Smooth muscle cell (in vitro differentiated cells): ENCODE results near the gene CLCF1. TPM values are rescaled to one million over a fixed set of nuclear protein-coding genes. Genes with fewer than 3 reads are reported as not detected.

Experiments
- DNase-seq: peaks from one replicate; lab custom pipeline; 2025; ENCODE audit not compliant: unreplicated experiment; lab: John Stamatoyannopoulos, UW
- H2AFZ ChIP-seq: fragments of 200-600 bp; sonication (generic); 2 replicates; pipeline ENCODE4 v1.6.0; 2016; ENCODE audit warnings: antibody characterized with exemption, low read depth, mild to moderate bottlenecking
- H3F3A ChIP-seq: fragments of 200-600 bp; sonication (generic); 2 replicates; pipeline ENCODE4 v1.6.0; 2017; ENCODE audit warnings: antibody characterized with exemption, low read depth
- H3K27ac ChIP-seq: fragments of 200-600 bp; sonication (generic); 2 replicates; pipeline ENCODE4 v1.5.1; 2016; ENCODE audit warnings: low read depth, mild to moderate bottlenecking
- H3K27me3 ChIP-seq: fragments of 200-600 bp; sonication (generic); 2 replicates; pipeline ENCODE4 v1.6.1; 2016; ENCODE audit warnings: low read depth, mild to moderate bottlenecking
- H3K36me3 ChIP-seq: fragments of 200-600 bp; sonication (generic); 2 replicates; pipeline ENCODE4 v1.5.1; 2016; ENCODE audit warnings: low read depth
- H3K4me1 ChIP-seq: fragments of 200-600 bp; sonication (generic); 2 replicates; pipeline ENCODE4 v1.5.1; 2016; ENCODE audit warnings: low read depth
- H3K4me2 ChIP-seq: fragments of 200-600 bp; sonication (generic); 2 replicates; pipeline ENCODE4 v1.6.0; 2016; ENCODE audit warnings: mild to moderate bottlenecking
- H3K4me3 ChIP-seq: fragments of 200-600 bp; sonication (generic); 2 replicates; pipeline ENCODE4 v1.5.1; 2016; ENCODE audit warnings: mild to moderate bottlenecking
- H3K79me2 ChIP-seq: fragments of 200-600 bp; sonication (generic); 2 replicates; pipeline ENCODE4 v1.6.0; 2016; ENCODE audit warnings: low read depth, mild to moderate bottlenecking
- H3K9ac ChIP-seq: fragments of 200-600 bp; sonication (generic); 2 replicates; pipeline ENCODE4 v1.6.0; 2016; ENCODE audit warnings: low read depth
- H3K9me3 ChIP-seq: fragments of 200-600 bp; sonication (generic); replicated peaks from 2 replicates; pipeline ENCODE4 v1.5.1; 2016; ENCODE audit warnings: low read depth
- H4K20me1 ChIP-seq: fragments of 200-600 bp; sonication (generic); 2 replicates; pipeline ENCODE4 v1.6.0; 2016; ENCODE audit warnings: low read depth
- WGBS: methylation state at CpG from one replicate; pipeline ENCODE4 v1.1.7; 2016; ENCODE audit warnings: low lambda C conversion rate; 5-methylcytosine and 5-hydroxymethylcytosine counted together
- polyA plus RNA-seq: library from polyadenylated mRNA; unstranded; fragments of >200 nt; fragmentation: Nextera tagmentation; extraction: Ambion mirVana; gene quantifications from 2 replicates; pipeline ENCODE4 v1.2.1, GENCODE V29; 2016
- total RNA-seq: library from RNA; depleted of rRNA; stranded (reverse); fragments of >200 nt; gene quantifications from 2 replicates; pipeline ENCODE4 v1.2.3, GENCODE V29; 2014
- TF ChIP-seq, protein P1 (sequence below): fragments of 200-600 bp; sonication (generic); IDR thresholded peaks from 2 replicates; pipeline ENCODE4 v1.5.1; 2017; ENCODE audit warnings: borderline replicate concordance, mild to moderate bottlenecking, antibody characterized with exemption; ENCODE audit not compliant: insufficient read depth, poor library complexity, severe bottlenecking

The CLCF1 gene
- 7.3 and 12.2 TPM in 2 replicates for total RNA-seq
- polyA plus RNA-seq, result 4.6 and 6.2 TPM in 2 replicates

DNA sequence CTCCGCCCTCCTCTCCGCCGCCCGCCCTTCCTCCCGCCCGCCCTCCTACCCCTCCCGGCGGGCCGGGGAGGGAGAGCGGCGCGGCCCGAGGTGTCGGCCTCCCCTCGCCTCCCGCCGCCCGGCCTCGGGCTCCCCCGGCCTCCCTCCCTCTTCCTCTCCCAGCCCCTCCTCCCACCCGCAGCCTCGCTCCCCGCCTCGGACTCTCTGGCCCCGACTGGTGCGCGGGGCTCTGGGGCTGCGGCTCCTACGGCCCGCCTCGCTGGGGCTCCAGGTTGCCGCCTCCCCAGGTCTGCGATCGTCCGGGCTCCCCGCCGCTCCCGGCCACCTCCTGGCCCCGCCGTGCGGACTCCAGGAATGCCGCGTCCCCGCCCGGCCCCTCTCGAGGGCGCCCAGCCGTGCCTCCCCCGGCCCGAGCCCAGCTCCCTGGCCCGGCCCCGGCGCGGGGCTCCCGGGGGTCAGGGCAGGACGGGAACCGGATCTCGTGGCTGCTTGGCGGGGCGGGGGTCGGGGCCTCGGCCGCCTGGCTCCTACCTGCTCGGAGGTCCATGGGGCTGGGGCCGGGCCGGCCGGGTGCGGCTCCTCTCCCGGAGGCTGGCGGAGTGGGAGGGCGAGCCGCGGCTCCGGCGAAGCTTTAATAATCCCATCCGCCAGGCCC lies at the start of gene CLCF1:
Gene CLCF1, minus strand, starts transcription at position 606 of the 655 bp plus-strand sequence. Its CDS starts 59 bp downstream, at position 547.
- H3K4me1 ChIP-seq, result peaks cover 41% of the 10 kb centered on the region
- no peaks in the 10 kb centered on the region for H3K9me3 ChIP-seq
- WGBS, result under 1% methylated on average over 30 of the region's 76 CpGs
- peak within 1 kb of the TSS; percentile 97 for H3K4me3 ChIP-seq
- H4K20me1 ChIP-seq, result peaks cover 39% of the 10 kb centered on the region
- H3K36me3 ChIP-seq, result no peaks in the 10 kb centered on the region
- DNase-seq, result no peak
- H3K27ac ChIP-seq, result peak within 1 kb of the TSS; percentile 85
- H3K4me2 ChIP-seq, result peak within 1 kb of the TSS; percentile 100
- TF ChIP-seq, protein P1, sequence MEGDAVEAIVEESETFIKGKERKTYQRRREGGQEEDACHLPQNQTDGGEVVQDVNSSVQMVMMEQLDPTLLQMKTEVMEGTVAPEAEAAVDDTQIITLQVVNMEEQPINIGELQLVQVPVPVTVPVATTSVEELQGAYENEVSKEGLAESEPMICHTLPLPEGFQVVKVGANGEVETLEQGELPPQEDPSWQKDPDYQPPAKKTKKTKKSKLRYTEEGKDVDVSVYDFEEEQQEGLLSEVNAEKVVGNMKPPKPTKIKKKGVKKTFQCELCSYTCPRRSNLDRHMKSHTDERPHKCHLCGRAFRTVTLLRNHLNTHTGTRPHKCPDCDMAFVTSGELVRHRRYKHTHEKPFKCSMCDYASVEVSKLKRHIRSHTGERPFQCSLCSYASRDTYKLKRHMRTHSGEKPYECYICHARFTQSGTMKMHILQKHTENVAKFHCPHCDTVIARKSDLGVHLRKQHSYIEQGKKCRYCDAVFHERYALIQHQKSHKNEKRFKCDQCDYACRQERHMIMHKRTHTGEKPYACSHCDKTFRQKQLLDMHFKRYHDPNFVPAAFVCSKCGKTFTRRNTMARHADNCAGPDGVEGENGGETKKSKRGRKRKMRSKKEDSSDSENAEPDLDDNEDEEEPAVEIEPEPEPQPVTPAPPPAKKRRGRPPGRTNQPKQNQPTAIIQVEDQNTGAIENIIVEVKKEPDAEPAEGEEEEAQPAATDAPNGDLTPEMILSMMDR, result no peak
- peaks cover 3% of the 10 kb centered on the region for H3K79me2 ChIP-seq
- H3F3A ChIP-seq, result no peaks in the 10 kb centered on the region
- H3K27me3 ChIP-seq, result no peaks in the 10 kb centered on the region
- peak within 1 kb of the TSS; percentile 67 for H2AFZ ChIP-seq
- H3K9ac ChIP-seq, result peak within 1 kb of the TSS; percentile 70

DNA sequence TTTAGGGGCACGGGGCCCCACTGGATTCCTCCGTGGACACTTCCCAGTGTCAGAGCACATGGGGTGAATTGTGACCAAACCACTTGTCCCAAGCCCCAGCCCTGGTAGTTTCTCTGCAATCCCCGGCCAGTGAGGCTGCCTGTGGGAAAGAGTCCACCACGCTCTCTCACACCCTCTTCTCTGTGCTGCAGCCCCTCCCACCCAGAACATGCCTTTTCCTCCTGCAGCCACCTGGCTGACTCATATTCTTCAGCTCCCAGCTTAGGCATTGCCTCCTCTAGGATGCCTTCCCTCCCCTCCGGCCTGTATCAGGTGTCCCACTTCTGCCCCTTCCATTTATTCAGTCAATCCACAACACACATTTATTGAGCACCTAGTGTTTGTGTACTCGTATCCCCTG lies 49.5 kb upstream of the CLCF1 start:
- no peak overlapping the region for H2AFZ ChIP-seq
- 69% methylated on average over 6 of the region's 6 CpGs for WGBS
- TF ChIP-seq, protein P1, result no peak

DNA sequence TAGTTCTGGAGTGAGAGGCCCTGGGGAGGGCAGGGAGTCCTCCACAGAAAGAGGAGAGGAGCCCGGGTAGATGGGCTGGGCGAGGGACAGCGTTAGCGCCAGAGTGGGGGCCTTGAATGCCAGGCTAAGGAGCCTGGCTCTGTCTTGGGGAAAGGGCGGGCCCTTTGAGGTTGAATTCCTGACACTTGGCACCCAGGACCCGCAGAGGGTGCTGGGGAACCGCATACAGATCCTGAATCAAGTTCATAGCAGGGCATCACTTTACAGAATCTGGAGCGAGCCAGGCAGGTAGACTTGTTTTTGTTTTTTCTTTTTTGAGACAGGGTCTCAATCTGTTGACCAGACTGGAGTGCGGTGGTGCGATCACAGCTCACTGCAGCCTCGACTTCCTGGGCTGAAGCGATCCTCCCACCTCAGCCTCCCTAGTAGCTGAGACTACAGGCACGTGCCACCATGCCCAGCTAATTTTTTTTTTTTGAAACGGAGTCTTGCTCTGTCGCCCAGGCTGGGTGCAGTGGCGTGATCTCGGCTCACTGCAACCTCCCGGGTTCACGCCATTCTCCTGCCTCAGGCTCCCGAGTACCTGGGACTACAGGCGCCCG lies 48.1 kb upstream of the CLCF1 start:
- Histone ChIP-seq H3K9ac (no peak overlapping the region), H3K27ac (no peak overlapping the region), H3F3A (no peaks in the 10 kb centered on the region), H3K36me3 (no peaks in the 10 kb centered on the region), H3K79me2 (no peaks in the 10 kb centered on the region), H3K4me1 (peaks cover 5% of the 10 kb centered on the region), H3K4me3 (peak overlapping the region; percentile 59), H3K9me3 (no peaks in the 10 kb centered on the region), H2AFZ (no peak overlapping the region), H3K4me2 (peak overlapping the region; percentile 94), H4K20me1 (no peaks in the 10 kb centered on the region), H3K27me3 (no peaks in the 10 kb centered on the region)
- 77% methylated on average over 22 of the region's 22 CpGs for WGBS
- DNase-seq, result no peak
- TF ChIP-seq, protein P1, result no peak

More for the DNA sequence above, 49.5 kb upstream of the CLCF1 start:
- no peak for DNase-seq
- Histone ChIP-seq H4K20me1 (no peaks in the 10 kb centered on the region), H3K9ac (no peak overlapping the region), H3K27me3 (no peaks in the 10 kb centered on the region), H3F3A (no peaks in the 10 kb centered on the region), H3K4me1 (peaks cover 5% of the 10 kb centered on the region), H3K9me3 (no peaks in the 10 kb centered on the region), H3K4me3 (no peak overlapping the region), H3K4me2 (no peak overlapping the region), H3K79me2 (no peaks in the 10 kb centered on the region), H3K36me3 (no peaks in the 10 kb centered on the region), H3K27ac (no peak overlapping the region)
